ENCODE measurements around the gene LRRC2.

The LRRC2 gene

DNA sequence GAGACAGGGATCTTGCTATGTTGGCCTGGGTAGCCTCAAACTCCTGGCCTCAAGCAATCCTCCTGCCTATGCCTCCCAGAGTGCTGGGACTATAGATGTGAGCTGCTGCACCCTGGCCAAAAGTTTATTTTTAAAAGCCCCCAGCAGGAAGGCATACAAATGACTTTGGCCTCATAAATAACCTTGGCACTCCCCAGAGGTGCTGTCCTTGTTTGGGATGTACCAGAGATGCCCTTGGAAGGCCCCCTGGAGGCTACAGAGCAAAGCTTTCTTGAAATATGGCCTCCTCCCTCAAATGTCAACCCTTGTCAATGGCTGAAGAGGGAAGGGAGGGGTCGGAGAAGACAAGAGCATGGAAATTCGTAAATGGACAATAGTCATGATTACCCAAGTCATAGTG is 82.3 kb downstream of the LRRC2 start:
- no peaks in the 10 kb centered on the region for H3K79me2 ChIP-seq (ENCODE audit: insufficient read depth, low read length)
- ATAC-seq (ENCODE audit: insufficient read depth, low read depth) (no peak), DNase-seq (no peak)
- peaks cover 9% of the 10 kb centered on the region for H3K4me1 ChIP-seq (ENCODE audit: insufficient read depth, low read length)
- no peak overlapping the region for H3K27ac ChIP-seq (ENCODE audit: low read length)
- no peak overlapping the region for H2AFZ ChIP-seq (ENCODE audit: low read depth, low read length)
- no peaks in the 10 kb centered on the region for H3K9me3 ChIP-seq (ENCODE audit: insufficient read depth, low read length, severe bottlenecking)
- H3K9ac ChIP-seq (ENCODE audit: low read depth, low read length), result no peak overlapping the region
- TF ChIP-seq, protein P1, sequence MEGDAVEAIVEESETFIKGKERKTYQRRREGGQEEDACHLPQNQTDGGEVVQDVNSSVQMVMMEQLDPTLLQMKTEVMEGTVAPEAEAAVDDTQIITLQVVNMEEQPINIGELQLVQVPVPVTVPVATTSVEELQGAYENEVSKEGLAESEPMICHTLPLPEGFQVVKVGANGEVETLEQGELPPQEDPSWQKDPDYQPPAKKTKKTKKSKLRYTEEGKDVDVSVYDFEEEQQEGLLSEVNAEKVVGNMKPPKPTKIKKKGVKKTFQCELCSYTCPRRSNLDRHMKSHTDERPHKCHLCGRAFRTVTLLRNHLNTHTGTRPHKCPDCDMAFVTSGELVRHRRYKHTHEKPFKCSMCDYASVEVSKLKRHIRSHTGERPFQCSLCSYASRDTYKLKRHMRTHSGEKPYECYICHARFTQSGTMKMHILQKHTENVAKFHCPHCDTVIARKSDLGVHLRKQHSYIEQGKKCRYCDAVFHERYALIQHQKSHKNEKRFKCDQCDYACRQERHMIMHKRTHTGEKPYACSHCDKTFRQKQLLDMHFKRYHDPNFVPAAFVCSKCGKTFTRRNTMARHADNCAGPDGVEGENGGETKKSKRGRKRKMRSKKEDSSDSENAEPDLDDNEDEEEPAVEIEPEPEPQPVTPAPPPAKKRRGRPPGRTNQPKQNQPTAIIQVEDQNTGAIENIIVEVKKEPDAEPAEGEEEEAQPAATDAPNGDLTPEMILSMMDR (IDR thresholded peaks at IDR 0.05; ENCODE audit: borderline replicate concordance, extremely low read depth, low read length, poor library complexity, severe bottlenecking), result peak; percentile 7
- no peak for TF ChIP-seq EZH2 (IDR thresholded peaks at IDR 0.05; ENCODE audit: borderline replicate concordance, low read depth, low read length, severe bottlenecking)
- no peaks in the 10 kb centered on the region for H4K20me1 ChIP-seq (ENCODE audit: insufficient read depth, low read length)
- no peaks in the 10 kb centered on the region for H3K27me3 ChIP-seq (ENCODE audit: insufficient read depth, low read length, poor library complexity)
- no peak overlapping the region for H3K4me2 ChIP-seq (ENCODE audit: insufficient read depth, low read length)
- H3K36me3 ChIP-seq (ENCODE audit: insufficient read depth, low read length), result no peaks in the 10 kb centered on the region
- H3K4me3 ChIP-seq (ENCODE audit: low read depth in 1 of 2, low read length in 2 of 2), result no peak overlapping the region

DNA sequence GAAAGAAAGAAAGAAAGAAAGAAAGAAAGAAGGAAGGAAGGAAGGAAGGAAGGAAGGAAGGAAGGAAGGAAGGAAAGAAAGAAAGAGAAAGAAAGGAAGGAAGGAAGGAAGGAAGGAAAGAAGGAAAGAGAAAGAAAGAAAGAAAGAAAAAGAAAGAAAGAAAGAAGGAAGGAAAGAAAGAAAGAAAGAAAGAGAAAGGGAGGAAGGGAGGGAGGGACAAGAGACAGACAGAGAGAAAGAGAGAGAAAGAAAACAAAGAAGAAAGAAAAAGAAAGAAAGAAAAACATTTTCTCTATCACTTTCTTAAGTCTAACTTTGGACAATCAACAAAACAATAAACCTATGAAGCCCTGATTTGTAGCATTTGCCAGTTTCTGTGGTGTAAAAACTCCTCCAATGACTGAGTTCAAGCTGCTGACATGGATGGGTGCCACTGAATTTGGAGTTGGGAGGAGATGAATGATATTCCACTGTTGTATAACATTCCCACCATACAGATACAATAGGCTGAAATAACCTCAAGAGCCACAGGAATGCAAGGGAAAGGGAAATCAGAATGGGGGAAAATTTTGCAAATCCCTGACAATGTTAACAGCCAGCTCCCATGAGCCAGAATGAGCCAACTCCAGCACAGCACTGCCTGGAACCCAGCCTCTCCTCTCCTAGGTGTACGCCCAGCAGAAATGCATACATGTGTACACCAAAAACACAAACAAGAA is 83.3 kb downstream of the LRRC2 start:
- Histone ChIP-seq H3K9me3 (ENCODE audit: insufficient read depth, low read length, severe bottlenecking) (no peaks in the 10 kb centered on the region), H3K27ac (ENCODE audit: low read length) (no peak overlapping the region), H3K4me3 (ENCODE audit: low read depth in 1 of 2, low read length in 2 of 2) (no peak overlapping the region), H3K4me2 (ENCODE audit: insufficient read depth, low read length) (no peak overlapping the region), H3K27me3 (ENCODE audit: insufficient read depth, low read length, poor library complexity) (no peaks in the 10 kb centered on the region), H3K79me2 (ENCODE audit: insufficient read depth, low read length) (no peaks in the 10 kb centered on the region), H3K36me3 (ENCODE audit: insufficient read depth, low read length) (no peaks in the 10 kb centered on the region), H4K20me1 (ENCODE audit: insufficient read depth, low read length) (no peaks in the 10 kb centered on the region), H3K9ac (ENCODE audit: low read depth, low read length) (no peak overlapping the region), H3K4me1 (ENCODE audit: insufficient read depth, low read length) (no peaks in the 10 kb centered on the region), H2AFZ (ENCODE audit: low read depth, low read length) (no peak overlapping the region)
- TF ChIP-seq, protein P1 (IDR thresholded peaks at IDR 0.05; ENCODE audit: borderline replicate concordance, extremely low read depth, low read length, poor library complexity, severe bottlenecking), result no peak
- no peak for TF ChIP-seq EZH2 (IDR thresholded peaks at IDR 0.05; ENCODE audit: borderline replicate concordance, low read depth, low read length, severe bottlenecking)
- no peak for DNase-seq
- no peak for ATAC-seq (ENCODE audit: insufficient read depth, low read depth)

DNA sequence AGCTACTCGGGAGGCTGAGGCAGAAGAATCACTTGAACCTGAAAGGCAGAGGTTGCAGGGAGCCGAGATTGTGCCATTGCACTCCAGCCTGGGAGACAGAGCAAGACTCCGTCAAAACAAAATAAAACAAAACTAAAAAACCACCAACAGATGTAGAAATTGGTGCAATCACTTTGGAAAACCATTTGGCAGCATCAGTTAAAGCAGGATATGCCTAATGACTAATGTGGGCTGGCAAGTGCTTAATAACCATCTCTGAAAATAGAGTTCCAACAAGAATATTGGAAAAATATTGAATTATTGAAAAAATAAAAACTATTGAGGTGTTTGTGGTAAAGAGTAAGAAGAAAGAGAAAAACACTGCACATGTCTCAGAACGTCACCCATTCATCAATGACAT is 84.5 kb downstream of the LRRC2 start:
- H3K27ac ChIP-seq (ENCODE audit: low read length), result no peak overlapping the region
- no peak overlapping the region for H2AFZ ChIP-seq (ENCODE audit: low read depth, low read length)
- H3K27me3 ChIP-seq (ENCODE audit: insufficient read depth, low read length, poor library complexity), result no peaks in the 10 kb centered on the region
- no peak overlapping the region for H3K4me3 ChIP-seq (ENCODE audit: low read depth in 1 of 2, low read length in 2 of 2)
- no peak for ATAC-seq (ENCODE audit: insufficient read depth, low read depth)
- H3K9ac ChIP-seq (ENCODE audit: low read depth, low read length), result no peak overlapping the region
- TF ChIP-seq EZH2 (IDR thresholded peaks at IDR 0.05; ENCODE audit: borderline replicate concordance, low read depth, low read length, severe bottlenecking), result no peak
- TF ChIP-seq, protein P1 (IDR thresholded peaks at IDR 0.05; ENCODE audit: borderline replicate concordance, extremely low read depth, low read length, poor library complexity, severe bottlenecking), result no peak
- DNase-seq, result no peak
- H3K36me3 ChIP-seq (ENCODE audit: insufficient read depth, low read length), result no peaks in the 10 kb centered on the region
- no peaks in the 10 kb centered on the region for H3K4me1 ChIP-seq (ENCODE audit: insufficient read depth, low read length)
- no peaks in the 10 kb centered on the region for H3K9me3 ChIP-seq (ENCODE audit: insufficient read depth, low read length, severe bottlenecking)
- H3K79me2 ChIP-seq (ENCODE audit: insufficient read depth, low read length), result no peaks in the 10 kb centered on the region
- no peak overlapping the region for H3K4me2 ChIP-seq (ENCODE audit: insufficient read depth, low read length)
- no peaks in the 10 kb centered on the region for H4K20me1 ChIP-seq (ENCODE audit: insufficient read depth, low read length)

Data from DND-41 (cell line).